SH-SY5Y (cell line): ENCODE measurements around the gene CAPN5.

Experiments used
- GATA2 ChIP-seq: IDR thresholded peaks from 2 replicates; pipeline ENCODE4 v1.6.1; 2011; ENCODE audit warnings: mild to moderate bottlenecking, low read depth, low read length
- GATA3 ChIP-seq: IDR thresholded peaks from 2 replicates; pipeline ENCODE4 v1.6.1; 2011; ENCODE audit warnings: low read depth, mild to moderate bottlenecking, low read length, moderate library complexity

DNA sequence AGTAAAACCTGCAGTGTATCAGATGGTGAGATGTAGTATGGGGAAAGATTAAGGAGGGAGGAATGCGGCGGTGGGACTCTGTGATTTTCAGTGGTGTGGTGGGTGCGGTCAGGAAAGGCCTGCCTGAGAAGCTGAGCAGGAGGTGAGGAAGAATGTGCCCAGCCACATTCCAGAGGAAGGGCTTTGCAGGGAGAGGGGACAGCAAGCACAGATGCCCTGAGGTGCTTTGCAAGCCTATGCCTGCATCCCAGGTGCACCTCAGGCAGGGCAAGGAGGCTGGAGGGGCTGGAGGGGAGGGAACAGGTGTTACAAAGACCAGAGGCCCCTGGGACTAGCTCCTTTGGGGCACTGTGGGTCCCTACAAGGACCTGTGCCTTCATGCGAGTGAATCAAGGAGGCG is 103.3 kb downstream of the CAPN5 start:
- TF ChIP-seq GATA2: no peak
- no peak for TF ChIP-seq GATA3
